ENCODE results near the gene ENTPD2.
"Not testable (repeated sequence)": the region's sequence is repeated elsewhere in the genome, so short reads cannot be mapped to it uniquely, and the experiment has no call there.

Gene ENTPD2

DNA sequence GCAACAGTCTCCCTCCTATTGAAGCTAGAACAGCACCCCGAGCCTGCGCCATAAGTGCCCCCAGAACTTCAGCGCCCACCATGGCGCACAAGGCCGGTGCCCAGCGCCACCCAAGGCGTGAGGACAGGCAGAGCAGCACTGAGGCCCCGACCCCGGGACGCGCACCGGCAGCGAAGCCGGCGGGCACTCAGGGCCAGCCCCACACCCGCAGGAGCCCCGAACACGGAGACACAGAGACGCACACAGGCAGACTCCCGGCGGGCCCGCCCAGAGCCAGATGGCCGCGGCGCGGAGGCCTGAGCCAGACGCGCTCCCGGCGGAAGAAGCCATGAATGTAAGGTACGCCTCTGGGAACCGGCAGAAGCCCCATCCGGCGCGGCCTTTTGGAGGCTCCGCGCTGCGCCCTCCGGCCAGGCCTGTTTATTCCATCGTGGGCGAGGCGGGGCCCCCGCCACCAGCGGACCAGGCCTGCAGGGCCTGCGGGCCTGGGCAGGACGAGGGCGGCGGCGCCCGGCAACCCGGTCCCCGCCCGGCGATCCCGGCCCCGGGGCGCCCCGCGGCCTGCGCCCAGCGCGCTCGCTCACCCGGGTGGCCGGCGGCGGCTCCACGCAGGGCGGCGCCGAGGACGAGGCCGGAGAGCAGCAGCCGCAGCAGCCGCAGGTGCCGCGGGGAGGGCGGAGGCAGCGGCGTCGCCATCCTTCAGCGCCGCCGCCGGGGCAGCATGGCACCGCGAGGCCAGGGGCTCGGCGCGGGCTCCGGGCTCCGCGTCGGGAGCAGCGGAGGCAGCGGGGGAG, 8.4 kb downstream of the ENTPD2 start:
- DNase-seq, result no peak

- no peak for DNase-seq
These were observed 9.2 kb downstream of the ENTPD2 start for GRCh38 chr9:137044502-137045177.

DNA sequence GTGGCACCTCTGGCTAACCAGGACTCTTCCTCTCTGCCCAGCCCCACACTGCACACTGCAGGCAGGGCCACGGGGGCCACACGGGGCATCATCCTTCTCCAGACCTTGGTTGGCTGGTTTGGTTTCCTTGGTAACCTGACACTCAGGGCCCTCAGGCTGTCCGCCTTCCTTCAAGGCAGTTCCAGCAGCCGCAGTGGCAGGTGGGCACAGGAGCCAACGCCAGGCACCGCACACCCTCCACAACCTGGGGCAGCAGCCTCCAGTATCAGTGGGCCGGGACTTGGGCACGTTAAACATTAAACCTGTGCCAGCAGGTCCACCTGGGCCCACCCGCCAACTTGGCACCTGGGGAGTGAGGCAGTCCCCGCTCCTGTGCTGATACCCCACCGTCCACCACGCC, 9.8 kb downstream of the ENTPD2 start:
- DNase-seq, result no peak

DNA sequence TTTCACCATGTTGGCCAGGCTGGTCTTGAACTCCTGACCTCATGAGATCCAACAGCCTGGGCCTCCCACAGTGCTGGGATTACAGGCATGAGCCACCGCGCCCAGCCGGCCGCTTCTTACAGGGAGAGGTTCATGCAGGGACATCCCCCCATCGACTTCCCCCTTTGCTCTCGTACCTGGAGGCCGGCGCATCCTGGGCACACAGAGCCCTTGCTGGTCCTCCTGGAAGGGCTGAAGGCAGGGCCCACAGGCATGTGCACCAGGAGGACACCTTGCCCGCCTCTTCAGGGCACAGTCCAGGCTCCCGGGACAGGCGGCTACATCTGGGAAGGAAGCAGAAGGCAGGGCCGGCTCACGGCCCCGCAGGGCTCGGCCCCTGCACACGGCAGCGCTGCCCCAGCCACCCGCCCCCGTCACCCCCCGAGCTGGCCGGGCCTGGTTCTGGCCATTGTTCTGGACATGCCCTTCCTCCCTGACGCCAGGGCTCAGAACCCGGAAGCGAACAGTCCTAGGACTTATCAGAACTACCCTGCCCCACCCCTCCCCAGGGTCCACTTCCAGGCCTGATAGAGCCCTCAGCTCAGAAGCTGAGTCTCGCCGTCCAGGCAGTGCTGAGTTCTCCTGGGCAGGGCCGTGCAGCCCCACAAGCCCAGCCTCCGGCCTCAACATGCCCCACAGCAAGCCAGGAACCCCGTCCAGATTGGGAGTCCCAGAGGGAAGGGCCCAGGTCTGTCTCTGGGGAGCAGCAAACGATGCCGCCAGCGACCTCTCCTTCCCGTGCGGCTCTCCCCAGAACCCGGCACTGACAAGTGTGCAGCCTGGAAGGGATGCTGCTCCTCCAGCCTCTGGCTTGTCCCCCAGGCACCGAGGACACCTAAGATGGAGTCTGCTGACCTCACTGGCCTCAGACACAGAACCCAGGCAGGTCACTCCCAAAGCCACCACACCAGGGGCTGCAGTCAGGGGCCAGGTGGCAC, 10.8 kb downstream of the ENTPD2 start:
- no peak for DNase-seq

DNA sequence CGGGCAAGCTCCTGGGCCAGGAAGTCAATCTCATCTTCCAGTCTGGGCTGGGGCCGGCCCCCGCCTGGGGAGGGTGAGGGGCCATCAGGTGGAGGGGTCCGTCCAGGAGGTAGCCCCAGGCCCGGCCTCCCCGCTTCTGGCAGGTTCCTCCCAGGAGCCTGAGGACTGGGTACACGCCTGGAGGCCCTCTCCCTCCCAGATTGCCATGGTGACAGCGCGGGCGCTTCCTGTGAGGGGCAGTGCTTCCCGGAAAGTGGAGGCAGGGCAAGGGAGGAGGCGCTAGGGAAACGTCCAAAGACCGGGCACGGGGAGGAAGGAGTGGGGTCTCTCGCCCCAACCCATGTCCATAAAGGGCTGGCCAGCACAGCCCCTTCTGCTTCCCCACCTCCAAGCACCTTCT, 12.7 kb downstream of the ENTPD2 start:
- DNase-seq, result no peak

DNA sequence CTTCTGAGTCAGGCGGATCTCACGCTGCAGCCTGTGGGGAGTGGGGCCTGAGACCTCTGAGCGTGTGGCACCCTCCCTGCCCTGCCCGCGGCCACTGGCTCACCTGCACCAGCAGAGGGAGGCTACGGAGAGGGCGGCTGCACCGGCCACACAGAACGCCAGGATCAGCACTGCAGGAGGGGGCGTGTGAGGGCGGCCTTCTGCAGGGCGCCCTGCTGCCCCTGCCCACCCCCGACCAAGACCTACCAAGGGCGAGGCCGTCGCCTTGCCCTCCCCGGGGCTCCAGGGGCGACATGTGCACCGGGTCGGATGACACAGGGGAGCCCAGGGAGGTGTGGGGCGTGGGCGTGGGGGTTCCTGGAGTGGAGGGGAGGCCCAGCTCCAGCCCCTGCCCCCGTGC, 13.3 kb downstream of the ENTPD2 start:
- DNase-seq, result no peak

- no peak for DNase-seq
These were observed 14.1 kb downstream of the ENTPD2 start for GRCh38 chr9:137039611-137040366.

DNA sequence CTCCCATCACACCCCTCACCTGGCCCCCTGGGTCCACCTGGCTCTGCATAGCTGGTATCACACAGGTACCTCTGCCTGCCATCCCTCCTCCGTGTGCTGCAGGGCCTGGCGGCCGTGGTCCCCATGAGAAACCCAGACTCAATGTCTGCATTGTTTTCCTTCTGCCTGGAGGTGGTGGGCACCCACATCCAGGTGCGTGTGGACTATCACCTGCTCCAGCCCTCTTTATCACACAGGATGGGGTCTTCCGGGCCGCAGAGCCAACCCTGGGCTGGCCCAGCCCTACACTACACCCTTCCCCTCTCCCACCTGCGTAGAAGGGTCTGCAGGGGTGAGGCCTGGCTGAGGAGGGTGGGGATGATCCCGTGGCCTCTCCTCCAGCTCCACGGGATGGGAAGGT, 14.9 kb downstream of the ENTPD2 start:
- DNase-seq, result no peak

DNA sequence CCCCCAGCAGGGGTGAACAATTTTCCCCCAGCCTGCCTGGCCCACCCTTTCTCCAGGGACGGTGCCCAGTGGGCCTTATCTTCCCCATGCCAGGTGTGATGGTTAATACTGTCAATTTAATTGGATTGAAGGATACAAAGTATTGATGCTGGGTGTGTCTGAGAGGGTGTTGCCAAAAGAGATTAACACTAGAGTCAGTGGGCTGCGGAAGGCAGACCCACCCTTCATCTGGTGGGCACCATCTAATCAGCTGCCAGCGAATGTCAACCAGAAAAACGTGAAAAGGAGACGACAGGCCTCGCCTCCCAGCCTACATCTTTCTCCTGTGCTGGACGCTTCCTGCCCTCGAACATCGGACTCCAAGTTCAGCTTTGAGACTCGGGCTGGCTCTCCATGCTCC, 16.4 kb downstream of the ENTPD2 start:
- no peak for DNase-seq

DNA sequence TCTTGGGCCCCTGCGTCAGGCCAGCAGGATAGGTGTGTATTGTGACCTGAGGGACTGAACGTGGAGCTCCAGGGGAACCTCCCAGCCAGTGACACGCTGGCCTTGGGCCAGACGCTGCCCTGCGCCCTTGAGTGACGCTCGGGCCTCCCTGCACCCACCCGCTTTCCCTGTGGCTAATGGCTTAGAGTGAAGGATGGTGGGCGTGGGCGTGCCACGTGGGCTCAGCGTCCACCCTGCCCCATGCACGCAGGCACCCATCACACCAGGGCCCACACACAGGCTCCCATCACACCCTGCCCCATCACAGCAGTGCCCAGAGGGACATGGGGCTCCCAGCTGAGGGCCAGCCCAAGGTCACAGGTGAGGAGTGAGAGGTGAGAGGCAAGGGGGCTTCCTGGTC, 16.8 kb downstream of the ENTPD2 start:
- no peak for DNase-seq

GRCh38 chr9:137035937-137036336, 17.9 kb downstream of the ENTPD2 start:
- DNase-seq, result no peak

- no peak for DNase-seq
These were observed 18.4 kb downstream of the ENTPD2 start for GRCh38 chr9:137035507-137035834.

DNA sequence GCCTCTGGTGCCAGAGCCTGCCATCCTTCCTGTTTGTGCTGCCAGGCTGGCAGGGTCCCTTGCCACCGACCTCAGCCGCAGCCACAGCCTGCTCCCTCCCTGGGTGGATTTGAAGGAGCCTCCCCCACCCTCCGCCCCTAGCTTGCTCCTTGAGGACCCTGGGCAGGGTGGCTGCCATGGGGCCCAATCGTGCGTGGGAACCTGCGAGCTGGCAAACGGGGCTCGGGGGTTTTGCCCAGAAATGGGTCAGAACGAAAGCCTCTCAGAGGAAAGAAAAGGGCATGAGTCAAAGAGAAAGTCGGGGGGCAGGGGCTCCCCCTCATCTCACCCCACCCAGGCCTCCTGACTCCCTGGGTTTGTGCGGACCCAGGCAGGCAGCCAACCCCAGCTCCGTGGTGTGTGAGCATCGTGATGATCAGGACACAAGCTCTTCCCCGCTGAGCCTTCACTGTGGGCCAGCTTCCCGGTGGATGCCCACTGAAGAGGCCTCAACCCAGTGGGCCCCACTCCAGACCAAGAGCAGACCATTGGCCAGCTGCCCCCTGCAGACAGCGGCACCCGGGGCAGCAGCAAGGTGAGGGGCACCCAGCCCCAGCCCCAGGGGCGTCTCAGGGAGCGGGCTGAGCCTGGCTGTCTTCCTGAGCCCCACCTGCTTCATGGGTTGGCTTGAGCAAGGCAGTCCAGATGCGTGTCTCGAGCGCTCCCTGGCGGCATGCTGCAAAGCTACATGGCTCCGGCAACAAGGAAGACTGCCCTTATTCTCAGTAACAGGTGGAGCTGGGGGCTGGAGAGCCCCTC, 19.0 kb downstream of the ENTPD2 start:
- peak; percentile 79 to 87 for DNase-seq

GRCh38 chr9:137034039-137034708, 19.7 kb downstream of the ENTPD2 start:
- DNase-seq, result peak; percentile 22 to 41

DNA sequence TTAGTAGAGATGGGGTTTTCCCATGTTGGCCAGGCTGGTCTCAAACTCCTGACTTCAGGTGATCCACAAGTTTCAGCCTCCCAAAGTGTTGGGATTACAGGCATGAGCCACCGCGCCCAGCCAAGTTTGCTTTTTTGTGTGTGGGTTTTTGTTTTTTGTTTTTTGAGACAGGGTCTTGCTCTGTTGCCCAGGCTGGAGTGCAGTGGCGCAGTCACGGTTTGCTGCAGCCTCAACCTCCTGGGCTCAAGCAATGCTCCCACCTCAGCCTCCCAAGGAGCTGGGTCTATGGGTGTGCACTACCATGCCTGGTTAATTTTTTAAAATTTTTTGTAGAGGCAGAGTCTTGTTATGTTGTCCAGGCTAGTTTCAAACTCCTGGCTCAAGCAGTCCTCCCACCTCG, 20.4 kb downstream of the ENTPD2 start:
- DNase-seq, result not testable (repeated sequence)

DNA sequence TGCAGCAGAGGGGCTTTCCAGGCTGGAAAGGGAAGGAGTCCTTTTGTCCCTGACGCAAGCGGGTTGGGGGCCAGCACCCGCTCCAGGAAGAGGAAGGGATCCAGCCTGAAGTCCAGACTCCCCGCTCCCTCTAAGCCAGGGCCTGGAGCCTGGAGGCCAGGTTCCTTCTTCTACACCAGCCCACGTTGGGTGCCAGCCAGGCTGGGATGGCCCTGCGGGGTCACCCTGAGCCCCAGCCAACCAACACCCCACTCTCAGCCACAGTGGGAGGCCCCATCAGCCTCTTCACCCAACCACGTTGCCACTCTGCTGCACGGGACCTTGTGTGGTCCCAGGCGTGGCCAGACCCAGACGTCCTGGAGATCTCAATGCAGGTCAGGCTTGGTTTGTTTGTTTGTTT, 21.0 kb downstream of the ENTPD2 start:
- peak; percentile 90 to 92 for DNase-seq

DNA sequence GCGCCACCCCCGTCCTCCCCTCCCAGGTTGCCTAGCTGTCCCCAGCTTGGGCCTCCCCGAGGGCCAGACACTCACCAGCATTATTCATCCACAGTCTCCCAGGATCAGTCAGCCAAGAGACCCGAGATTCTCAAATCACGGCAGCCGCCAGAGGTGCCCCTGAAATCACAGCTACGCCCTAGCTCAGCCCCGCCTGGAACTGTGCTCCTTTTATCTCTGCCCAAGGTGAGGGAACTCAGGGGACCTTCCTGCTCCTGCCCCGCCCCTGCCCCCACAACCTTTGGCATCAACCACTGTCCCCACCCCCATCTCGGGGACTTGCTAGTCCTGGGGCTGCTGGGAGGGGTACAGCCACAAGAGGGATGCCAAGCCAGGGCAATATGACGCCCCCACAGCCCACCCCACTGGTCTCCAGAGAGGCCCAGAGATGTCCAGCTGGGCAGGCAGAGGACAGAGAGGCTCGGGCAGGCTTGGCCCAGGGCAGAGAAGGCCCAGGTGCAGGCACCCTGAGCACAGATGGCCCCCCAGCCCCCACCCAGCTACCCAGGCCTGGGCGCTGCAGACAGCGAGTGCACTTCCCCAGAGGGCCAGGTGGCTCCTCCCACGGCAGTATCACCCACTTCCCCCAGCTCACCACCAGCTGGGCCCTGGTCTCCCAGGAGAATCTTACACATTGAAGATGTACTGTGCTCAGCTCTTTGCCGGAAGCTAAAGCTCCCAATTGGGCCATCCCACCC, 21.8 kb downstream of the ENTPD2 start, which contains the start of gene FUT7:
TSS of gene FUT7 (minus strand) at position 185 of the 737 bp plus-strand sequence. CDS start at position 88, 97 bp downstream.
- DNase-seq, result peak; percentile 23 to 48

- DNase-seq, result peak; percentile 60 to 76
These were observed 23.0 kb downstream of the ENTPD2 start for GRCh38 chr9:137030538-137031527.

GRCh38 chr9:137030006-137030405, 23.9 kb downstream of the ENTPD2 start:
- DNase-seq, result peak in 1 of 2 donors; percentile 34
